ENCODE data around the gene LZTS3. TPM values are rescaled to one million over a fixed set of nuclear protein-coding genes. Genes with fewer than 3 reads are reported as not detected.

LZTS3 gene
- total and polyA plus RNA-seq, 2 experiments from 2014 or later, result 35.3 to 36.4 TPM

DNA sequence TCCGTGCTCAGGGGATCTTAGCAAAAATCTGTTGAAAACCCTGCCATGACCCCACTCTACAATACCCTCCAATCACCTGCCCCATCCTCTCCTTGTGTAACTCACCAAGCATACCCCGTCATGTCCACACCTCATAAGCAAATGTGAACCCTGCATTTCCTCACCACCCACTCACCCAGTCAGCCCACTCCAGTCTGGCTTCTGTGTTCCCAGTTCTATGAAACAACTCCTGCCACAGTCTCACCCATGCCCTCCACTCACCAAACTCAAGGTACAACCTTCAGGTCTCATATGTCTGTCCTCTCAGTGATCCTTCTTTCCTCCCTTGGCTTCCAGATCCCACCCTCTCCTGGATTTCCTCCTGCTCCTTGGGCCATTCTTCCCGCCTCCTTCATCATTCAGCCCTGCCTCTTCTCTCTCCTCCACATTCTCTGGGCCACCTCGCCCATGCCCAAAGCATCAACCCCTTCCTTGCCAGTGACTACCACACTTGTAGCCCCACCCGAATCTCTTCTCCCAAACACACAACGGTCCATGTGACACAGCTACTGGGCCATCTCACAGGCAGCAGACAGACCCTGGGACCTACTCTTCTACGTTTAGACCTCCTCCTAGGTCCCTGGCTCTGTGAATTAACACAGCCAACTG lies 22.4 kb upstream of the LZTS3 start:
- TF ChIP-seq EZH2 (IDR thresholded peaks at IDR 0.05; ENCODE audit: borderline replicate concordance), result no peak
- no peak for TF ChIP-seq EZH2phosphoT487 (IDR thresholded peaks at IDR 0.05; ENCODE audit: low read depth, severe bottlenecking, unreplicated experiment)
- no peak for TF ChIP-seq CTCF (IDR thresholded peaks at IDR 0.05; ENCODE audit: poor library complexity)
- Histone ChIP-seq H3K4me1 (ENCODE audit: insufficient read depth) (no peaks in the 10 kb centered on the region), H3K4me3 (no peak overlapping the region), H3K36me3 (replicated peaks; ENCODE audit: insufficient read depth, low read depth) (no peaks in the 10 kb centered on the region), H3K27ac (no peak overlapping the region), H4K20me1 (ENCODE audit: insufficient read depth, poor library complexity, severe bottlenecking) (no peaks in the 10 kb centered on the region), H3K79me2 (no peaks in the 10 kb centered on the region), H3K9me3 (ENCODE audit: low read depth) (no peaks in the 10 kb centered on the region), H3K27me3 (no peaks in the 10 kb centered on the region), H3K9me2 (replicated peaks; ENCODE audit: insufficient read depth) (no peaks in the 10 kb centered on the region), H2AFZ (no peak overlapping the region), H3K4me2 (no peak overlapping the region)
- 96% methylated on average over 7 of the region's 7 CpGs for WGBS (ENCODE audit: low lambda C conversion rate, missing lambda C conversion rate)
- DNase-seq (ENCODE audit: low spot score), result no peak

- no peaks in the 10 kb centered on the region for H3K4me1 ChIP-seq (ENCODE audit: insufficient read depth)
- no peak overlapping the region for H2AFZ ChIP-seq
- H4K20me1 ChIP-seq (ENCODE audit: insufficient read depth, poor library complexity, severe bottlenecking), result no peaks in the 10 kb centered on the region
- H3K79me2 ChIP-seq, result no peaks in the 10 kb centered on the region
- no peak overlapping the region for H3K4me3 ChIP-seq
- H3K9me2 ChIP-seq (replicated peaks; ENCODE audit: insufficient read depth), result no peaks in the 10 kb centered on the region
- H3K27me3 ChIP-seq, result no peaks in the 10 kb centered on the region
- DNase-seq (ENCODE audit: low spot score), result no peak
- WGBS (ENCODE audit: low lambda C conversion rate, missing lambda C conversion rate), result 95% methylated on average over 10 of the region's 10 CpGs
- TF ChIP-seq EZH2phosphoT487 (IDR thresholded peaks at IDR 0.05; ENCODE audit: low read depth, severe bottlenecking, unreplicated experiment) (no peak), EZH2 (IDR thresholded peaks at IDR 0.05; ENCODE audit: borderline replicate concordance) (no peak), CTCF (IDR thresholded peaks at IDR 0.05; ENCODE audit: poor library complexity) (no peak)
- no peaks in the 10 kb centered on the region for H3K36me3 ChIP-seq (replicated peaks; ENCODE audit: insufficient read depth, low read depth)
- H3K9me3 ChIP-seq (ENCODE audit: low read depth), result no peaks in the 10 kb centered on the region
- no peak overlapping the region for H3K4me2 ChIP-seq
- no peak overlapping the region for H3K27ac ChIP-seq
These were observed 21.4 kb upstream of the LZTS3 start for GRCh38 chr20:3194617-3195280.

GRCh38 chr20:3193806-3194616 lies 20.7 kb upstream of the LZTS3 start:
- no peaks in the 10 kb centered on the region for H3K9me3 ChIP-seq (ENCODE audit: low read depth)
- no peaks in the 10 kb centered on the region for H4K20me1 ChIP-seq (ENCODE audit: insufficient read depth, poor library complexity, severe bottlenecking)
- no peak overlapping the region for H2AFZ ChIP-seq
- DNase-seq (ENCODE audit: low spot score), result no peak
- TF ChIP-seq EZH2 (IDR thresholded peaks at IDR 0.05; ENCODE audit: borderline replicate concordance) (no peak), EZH2phosphoT487 (IDR thresholded peaks at IDR 0.05; ENCODE audit: low read depth, severe bottlenecking, unreplicated experiment) (no peak), CTCF (IDR thresholded peaks at IDR 0.05; ENCODE audit: poor library complexity) (no peak)
- H3K36me3 ChIP-seq (replicated peaks; ENCODE audit: insufficient read depth, low read depth), result no peaks in the 10 kb centered on the region
- no peaks in the 10 kb centered on the region for H3K9me2 ChIP-seq (replicated peaks; ENCODE audit: insufficient read depth)
- H3K79me2 ChIP-seq, result no peaks in the 10 kb centered on the region
- no peaks in the 10 kb centered on the region for H3K4me1 ChIP-seq (ENCODE audit: insufficient read depth)
- no peak overlapping the region for H3K4me3 ChIP-seq
- no peak overlapping the region for H3K27ac ChIP-seq
- 94% methylated on average over 10 of the region's 14 CpGs for WGBS (ENCODE audit: low lambda C conversion rate, missing lambda C conversion rate)
- no peaks in the 10 kb centered on the region for H3K27me3 ChIP-seq
- no peak overlapping the region for H3K4me2 ChIP-seq
